Smooth muscle cell of the brain vasculature (primary cell): ENCODE data around the gene EFCAB7.
"Not testable (repeated sequence)": the region's sequence is repeated elsewhere in the genome, so short reads cannot be mapped to it uniquely, and the experiment has no call there.

Experiments used
- DNase-seq: peaks from one replicate; pipeline ENCODE4 v3.0.0-alpha.2; 2012; ENCODE audit warnings: low read depth, low spot score

Gene EFCAB7

GRCh38 chr1:63548303-63548702, 25.0 kb downstream of the EFCAB7 start:
- DNase-seq, result no peak

DNA sequence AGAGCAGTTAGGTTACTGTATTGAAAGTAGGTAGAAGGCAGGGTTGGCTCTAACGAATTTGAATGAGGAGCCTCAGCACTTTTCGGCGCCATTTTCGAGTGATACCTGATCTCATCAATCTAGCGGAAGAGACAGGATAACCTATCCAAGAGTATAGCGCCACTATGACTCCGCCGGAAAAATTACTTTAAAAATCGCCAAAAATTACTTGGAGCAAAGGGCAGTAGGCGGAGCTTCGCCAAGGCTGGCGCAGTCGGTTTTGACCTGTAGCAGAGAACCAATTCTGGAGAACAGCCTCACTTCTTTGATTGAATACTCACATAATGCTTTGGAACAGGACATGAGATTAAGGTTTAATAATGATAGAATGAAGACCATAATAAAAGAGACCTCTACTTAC, 25.6 kb downstream of the EFCAB7 start:
- no peak for DNase-seq

- no peak for DNase-seq
Observed at GRCh38 chr1:63555480-63555879, 32.2 kb downstream of the EFCAB7 start.

DNA sequence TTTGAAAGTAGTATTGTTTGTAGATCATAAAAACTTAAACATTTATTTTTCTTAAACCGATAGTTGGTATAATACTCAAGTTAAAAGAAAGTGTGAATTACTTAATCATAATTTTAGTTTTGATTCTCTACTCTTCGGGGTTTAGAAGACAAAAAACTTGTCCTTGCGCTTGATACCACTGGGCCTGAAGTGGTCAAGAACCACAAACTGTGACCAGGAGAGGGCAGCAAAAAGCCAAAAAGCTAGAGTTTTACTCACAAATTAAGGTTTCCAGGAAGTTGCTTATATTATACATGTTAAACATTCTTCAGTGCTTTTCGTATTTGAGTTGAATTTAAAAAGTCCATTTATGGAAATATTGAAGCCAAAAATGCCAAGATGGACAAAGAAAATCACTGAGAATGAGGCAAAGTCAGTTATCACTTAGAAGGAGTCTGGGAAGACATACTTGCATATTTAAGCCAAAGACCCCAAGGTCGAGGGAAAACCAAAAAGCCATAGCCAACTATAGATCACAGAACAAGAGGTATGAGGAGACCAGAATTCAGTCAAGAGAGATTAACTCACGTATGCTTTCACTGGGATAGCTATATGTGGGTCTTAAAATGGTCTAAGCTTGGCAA, 34.2 kb downstream of the EFCAB7 start:
- DNase-seq, result no peak

- no peak for DNase-seq
Observed at GRCh38 chr1:63559357-63559756, 36.0 kb downstream of the EFCAB7 start.

- DNase-seq, result no peak
Observed at GRCh38 chr1:63563745-63564144, 40.4 kb downstream of the EFCAB7 start.

- no peak for DNase-seq
Observed at GRCh38 chr1:63569068-63569467, 45.7 kb downstream of the EFCAB7 start.

- no peak for DNase-seq
Observed at GRCh38 chr1:63569640-63570316, 46.5 kb downstream of the EFCAB7 start.

DNA sequence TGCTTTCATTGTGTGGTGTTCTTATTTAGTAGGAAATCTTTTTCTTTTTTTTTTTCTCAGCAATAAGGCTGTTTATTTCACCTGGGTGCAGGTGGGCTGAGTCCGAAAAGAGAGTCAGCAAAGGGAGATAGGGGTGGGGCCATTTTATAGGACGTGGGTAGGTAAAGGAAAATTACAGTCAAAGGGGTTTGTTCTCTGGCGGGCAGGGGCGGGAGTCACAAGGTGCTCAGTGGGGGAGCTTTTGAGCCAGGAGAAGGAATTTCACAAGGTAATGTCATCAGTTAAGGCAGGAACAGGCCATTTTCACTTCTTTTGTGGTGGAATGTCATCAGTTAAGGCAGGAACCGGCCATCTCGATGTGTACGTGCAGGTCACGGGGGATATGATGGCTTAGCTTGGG, 49.4 kb downstream of the EFCAB7 start:
- DNase-seq, result not testable (repeated sequence)

GRCh38 chr1:63574203-63574796, 51.0 kb downstream of the EFCAB7 start:
- not testable (repeated sequence) for DNase-seq

DNA sequence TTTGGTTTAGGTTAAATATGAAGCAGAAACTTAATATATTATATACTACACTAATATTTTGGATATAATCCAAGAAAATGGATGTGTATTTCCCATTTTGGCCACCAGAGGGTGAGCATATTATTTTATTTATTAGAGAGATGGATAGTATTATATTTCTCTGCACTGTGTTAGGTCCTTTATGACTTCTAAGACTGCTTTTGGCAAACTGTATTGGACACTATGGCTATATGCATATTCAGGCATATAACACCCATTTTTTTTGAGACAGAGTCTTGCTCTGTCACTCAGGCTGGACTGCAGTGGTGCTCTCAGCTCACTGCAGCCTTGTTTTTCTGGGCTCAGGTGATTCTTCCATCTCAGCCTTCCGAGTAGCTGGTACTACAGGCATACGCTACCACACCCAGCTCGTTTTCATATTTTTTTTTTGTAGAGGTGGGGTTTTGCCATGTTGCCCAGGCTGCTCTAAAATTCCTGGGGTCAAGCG, 52.1 kb downstream of the EFCAB7 start:
- no peak for DNase-seq

DNA sequence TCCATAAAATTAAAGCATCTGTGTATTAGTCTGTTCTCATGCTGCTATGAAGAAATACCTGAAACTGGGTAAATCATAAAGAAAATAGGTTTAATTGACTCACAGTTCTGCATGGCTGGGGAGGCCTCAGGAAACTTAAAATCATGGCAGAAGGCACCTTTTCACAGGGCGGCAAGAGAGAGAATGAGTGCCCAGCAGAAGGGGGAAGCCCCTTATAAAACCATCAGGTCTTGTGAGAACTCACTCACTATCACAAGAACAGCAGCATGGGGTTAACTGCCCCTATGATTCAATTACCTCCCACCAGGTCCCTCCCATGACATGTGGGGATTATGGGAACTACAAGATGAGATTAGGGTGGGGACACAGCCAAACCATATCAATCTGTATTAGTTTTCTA, 63.0 kb downstream of the EFCAB7 start:
- not testable (repeated sequence) for DNase-seq

DNA sequence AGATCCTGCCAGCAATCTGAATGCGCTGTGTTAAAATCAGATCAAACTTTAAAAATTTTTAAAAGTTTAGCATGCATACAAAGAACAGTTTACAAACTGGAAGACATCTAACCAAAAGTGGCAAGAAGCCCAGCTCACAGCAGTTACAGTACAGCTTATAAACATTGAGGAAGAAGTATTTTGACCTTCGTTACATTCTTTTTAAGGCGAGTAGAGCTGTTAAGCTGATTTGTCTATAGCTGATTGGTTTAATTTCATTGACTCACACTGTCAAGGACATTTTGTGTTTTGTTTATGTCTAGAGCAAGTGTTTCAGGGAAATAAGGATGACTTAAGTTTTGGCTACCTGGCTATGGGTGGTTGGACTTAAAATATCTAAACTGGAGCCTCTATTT, 66.8 kb downstream of the EFCAB7 start:
- no peak for DNase-seq

DNA sequence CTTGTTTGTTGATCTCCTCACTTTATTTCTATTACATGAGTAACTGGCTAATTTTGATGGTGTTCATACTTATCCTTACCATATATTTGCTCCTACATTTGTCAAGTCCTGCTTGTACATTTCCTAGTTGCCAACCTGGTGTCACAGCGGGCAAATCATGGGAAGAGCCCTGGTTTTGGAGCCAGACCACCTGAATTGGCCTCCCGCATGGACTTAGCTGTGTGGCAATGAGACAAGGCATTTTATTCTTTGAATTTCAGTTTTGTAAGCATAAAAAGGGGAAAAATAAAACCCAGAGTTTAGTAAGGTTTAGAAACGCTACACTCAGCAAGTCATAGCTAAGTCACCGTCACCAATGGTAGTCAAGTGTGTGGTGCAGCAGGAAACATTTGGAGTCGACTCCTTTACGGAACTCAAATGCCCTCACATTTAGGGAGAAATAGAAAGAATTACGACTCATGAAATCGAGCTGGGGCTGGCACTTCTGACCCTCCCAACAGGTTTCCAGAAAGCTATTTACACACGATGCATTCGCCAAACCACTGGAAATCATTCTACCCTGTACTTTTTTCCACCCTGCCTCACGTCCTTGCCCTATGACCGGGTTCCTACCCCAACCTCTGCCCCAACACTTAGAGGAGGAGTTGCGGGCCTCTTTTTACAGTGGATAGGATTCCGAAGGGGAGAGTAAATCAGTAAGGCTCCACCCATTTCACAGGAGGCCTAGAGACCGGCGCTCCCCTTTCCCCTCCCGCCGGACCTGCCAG, 69.4 kb downstream of the EFCAB7 start:
- DNase-seq, result no peak

DNA sequence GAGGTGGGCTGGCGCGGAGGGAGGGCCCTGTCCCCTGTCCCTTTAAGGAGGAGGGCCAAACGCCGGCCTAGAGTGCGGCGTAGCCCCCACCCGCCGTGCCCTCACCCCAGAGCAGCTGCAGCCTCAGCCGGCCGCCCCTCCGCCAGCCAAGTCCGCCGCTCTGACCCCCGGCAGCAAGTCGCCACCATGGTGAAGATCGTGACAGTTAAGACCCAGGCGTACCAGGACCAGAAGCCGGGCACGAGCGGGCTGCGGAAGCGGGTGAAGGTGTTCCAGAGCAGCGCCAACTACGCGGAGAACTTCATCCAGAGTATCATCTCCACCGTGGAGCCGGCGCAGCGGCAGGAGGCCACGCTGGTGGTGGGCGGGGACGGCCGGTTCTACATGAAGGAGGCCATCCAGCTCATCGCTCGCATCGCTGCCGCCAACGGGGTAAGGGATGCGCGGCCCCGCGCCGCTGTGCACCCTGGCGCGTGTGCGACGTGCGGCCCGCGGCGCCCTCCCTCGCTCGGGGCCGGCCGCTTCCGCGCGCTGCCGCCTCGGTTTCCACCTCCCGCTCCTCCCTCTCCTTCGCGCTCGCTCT, 70.1 kb downstream of the EFCAB7 start, which contains the start of gene PGM1:
Gene PGM1 (plus strand): TSS at position 109 of the 583 bp plus-strand sequence. CDS start 78 bp downstream, at position 187.
- DNase-seq, result no peak

- DNase-seq, result no peak
Observed at GRCh38 chr1:63593886-63594605, 70.7 kb downstream of the EFCAB7 start.

- no peak for DNase-seq
Observed at GRCh38 chr1:63595435-63595834, 72.1 kb downstream of the EFCAB7 start.

DNA sequence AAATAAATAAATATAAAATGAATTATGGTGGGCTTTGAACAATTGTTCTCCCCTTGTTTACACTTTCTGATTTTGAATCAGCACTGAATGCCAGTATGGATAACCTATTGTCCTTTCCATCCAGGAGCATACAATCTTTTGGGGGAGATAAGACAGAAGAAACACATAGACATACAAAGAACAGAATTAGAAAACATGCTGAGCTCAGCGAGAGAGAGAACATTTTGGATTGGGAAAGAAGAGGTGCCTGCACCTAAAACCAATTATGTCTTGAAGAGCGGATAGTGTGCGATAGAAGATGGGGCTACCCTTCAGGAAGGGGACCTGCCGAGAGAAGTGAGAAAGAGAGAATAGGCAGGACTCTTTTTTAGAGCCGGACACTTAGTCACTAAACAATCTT, 76.5 kb downstream of the EFCAB7 start:
- DNase-seq, result no peak

DNA sequence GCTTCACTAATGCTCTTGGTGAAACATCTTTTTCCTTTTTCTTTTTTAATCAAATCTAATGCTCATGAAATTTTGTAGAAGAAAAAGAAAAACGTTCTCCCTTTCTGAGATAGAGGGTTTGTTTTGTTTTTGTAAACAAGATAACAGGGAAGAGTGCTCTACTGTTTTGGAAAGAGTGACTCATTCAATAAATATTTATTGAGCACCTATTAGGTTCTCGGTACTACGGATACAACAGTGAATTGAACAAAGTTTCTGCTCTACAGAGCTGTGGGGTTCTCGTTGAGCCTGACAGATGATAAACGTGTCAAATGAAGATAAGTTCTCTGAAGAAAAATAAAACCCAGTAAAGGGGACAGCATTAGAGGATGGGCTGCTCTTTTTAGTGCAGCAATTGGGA, 76.9 kb downstream of the EFCAB7 start:
- no peak for DNase-seq

DNA sequence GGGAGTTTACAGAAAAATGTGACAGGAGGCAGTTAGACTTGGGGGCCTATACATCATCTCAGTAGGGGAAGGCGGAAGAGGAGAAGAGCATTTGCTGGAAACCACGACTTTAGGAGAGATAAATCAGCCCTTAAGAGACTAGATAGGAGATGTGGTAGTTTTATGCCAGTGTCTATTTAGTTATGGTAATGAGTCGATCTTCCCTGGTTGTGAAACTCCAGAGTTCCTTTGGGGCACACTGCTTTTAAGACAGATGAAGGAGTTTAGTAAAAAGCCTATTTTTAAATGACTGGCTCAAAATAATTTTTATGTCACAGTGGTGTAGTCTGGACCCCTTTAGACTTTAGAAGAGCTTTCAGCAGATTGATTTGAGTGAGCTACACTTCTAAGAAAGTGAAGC, 77.7 kb downstream of the EFCAB7 start:
- no peak for DNase-seq

GRCh38 chr1:63601463-63601862, 78.1 kb downstream of the EFCAB7 start:
- DNase-seq, result no peak
